ENCODE data around the gene ARHGAP26. TPM values are rescaled to one million over a fixed set of nuclear protein-coding genes. Genes with fewer than 3 reads are reported as not detected.
A peak's percentile ranks its signal among the peaks of the same experiment; 100 is the strongest.

ARHGAP26 gene
- total and polyA plus RNA-seq, 12 donors, result 7.5 to 45.8 (median 37.2) TPM

DNA sequence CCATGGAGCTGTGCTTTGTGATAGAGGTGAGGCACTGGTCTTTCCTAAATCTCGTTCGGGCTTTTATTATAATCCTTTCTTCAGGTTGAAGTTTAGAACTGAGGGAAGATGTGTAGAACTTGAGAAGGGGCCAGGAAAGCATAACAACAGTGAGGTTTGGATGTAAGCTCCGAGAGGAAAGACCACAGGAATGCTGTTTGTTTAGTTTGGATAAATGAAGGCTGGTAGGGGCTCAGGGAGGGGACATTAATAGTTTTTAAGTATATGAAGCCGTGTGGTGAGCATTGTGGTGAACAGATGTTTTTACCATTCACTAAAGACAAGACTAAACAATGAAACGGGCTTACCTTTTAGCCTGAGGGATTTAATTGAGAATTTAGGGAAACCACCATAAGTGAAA is 130.8 kb downstream of the ARHGAP26 start:
- H3K27ac ChIP-seq, result peak overlapping the region in 3 of 10 donors; percentile 66 to 74 (median 69)
- TF ChIP-seq CTCF (IDR thresholded peaks at IDR 0.05), result no peak

DNA sequence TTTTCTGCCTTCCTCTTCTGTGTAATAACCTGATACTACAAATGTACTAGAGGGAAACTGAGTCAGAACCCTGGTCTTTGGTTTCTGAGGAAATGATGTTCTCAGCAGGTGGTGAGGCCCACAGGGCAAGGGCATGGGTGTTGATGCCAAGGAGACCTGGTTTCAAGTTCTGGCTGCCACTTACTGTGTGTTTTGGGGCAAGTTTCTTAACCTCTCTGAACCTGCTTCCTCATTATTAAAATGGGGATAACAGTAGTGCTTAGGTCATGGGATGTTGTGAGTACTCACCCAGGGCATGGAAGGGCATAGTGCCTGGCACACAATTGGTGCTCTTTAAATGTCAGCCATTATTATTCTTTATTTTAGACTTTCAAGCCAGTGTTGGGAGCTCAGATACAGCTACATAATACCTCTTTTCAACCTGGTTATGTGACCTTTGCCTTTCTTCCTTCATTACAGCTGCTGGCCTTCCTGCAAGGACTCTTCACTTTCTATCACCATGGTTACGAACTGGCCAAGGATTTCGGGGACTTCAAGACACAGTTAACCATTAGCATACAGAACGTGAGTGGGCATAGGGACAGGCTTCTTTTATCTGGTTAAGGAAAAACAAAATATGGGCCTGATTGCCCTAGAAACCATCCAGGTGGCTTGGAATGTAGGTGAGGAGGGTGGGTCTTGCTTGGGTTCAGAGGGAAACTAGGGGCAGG is 131.5 kb downstream of the ARHGAP26 start:
- WGBS, 2 donors, result 55 to 71% methylated on average over 3 of the region's 3 CpGs

More for the DNA sequence above, 130.8 kb downstream of the ARHGAP26 start:
- intact Hi-C loops (cut with DNase I), result no loop called here
- WGBS, 2 donors, result 69 to 71% methylated on average over 5 of the region's 5 CpGs
- no peaks in the 10 kb centered on the region for H3K9me3 ChIP-seq
- ATAC-seq (no peak), DNase-seq (no peak)
- H3K4me3 ChIP-seq, result no peak overlapping the region
- peaks cover 0 to 44% (median 25%) of the 10 kb centered on the region in 9 donors for H3K4me1 ChIP-seq
- no peaks in the 10 kb centered on the region for H3K27me3 ChIP-seq
- peaks cover 0 to 73% (median 24%) of the 10 kb centered on the region in 9 donors for H3K36me3 ChIP-seq

GRCh38 chr5:142902186-142902965 is 132.2 kb downstream of the ARHGAP26 start:
- DNase-seq (peak in 1 of 2 donors; percentile 51), ATAC-seq (peak in 6 of 8 donors; percentile 9 to 68 (median 47))
- Histone ChIP-seq H3K4me1 (peaks cover 0 to 49% (median 33%) of the 10 kb centered on the region in 9 donors), H3K36me3 (peaks cover 0 to 73% (median 24%) of the 10 kb centered on the region in 9 donors), H3K27me3 (no peaks in the 10 kb centered on the region), H3K9me3 (no peaks in the 10 kb centered on the region), H3K27ac (peak overlapping the region in 9 of 10 donors; percentile 5 to 74 (median 48)), H3K4me3 (no peak overlapping the region)
- intact Hi-C loops (cut with DNase I), result no loop called here
- WGBS, 2 donors, result 59 to 68% methylated on average over 10 of the region's 10 CpGs
- no peak for TF ChIP-seq CTCF (IDR thresholded peaks at IDR 0.05)

More for the DNA sequence above, 131.5 kb downstream of the ARHGAP26 start:
- TF ChIP-seq CTCF (IDR thresholded peaks at IDR 0.05), result no peak
- Histone ChIP-seq H3K36me3 (peaks cover 0 to 73% (median 24%) of the 10 kb centered on the region in 9 donors), H3K4me3 (no peak overlapping the region), H3K9me3 (no peaks in the 10 kb centered on the region), H3K27me3 (no peaks in the 10 kb centered on the region), H3K4me1 (peaks cover 0 to 44% (median 26%) of the 10 kb centered on the region in 9 donors), H3K27ac (peak overlapping the region in 9 of 10 donors; percentile 5 to 74 (median 48))
- intact Hi-C loops (cut with DNase I), result no loop called here
- no peak for DNase-seq
- ATAC-seq, result peak in 1 of 8 donors; percentile 10

DNA sequence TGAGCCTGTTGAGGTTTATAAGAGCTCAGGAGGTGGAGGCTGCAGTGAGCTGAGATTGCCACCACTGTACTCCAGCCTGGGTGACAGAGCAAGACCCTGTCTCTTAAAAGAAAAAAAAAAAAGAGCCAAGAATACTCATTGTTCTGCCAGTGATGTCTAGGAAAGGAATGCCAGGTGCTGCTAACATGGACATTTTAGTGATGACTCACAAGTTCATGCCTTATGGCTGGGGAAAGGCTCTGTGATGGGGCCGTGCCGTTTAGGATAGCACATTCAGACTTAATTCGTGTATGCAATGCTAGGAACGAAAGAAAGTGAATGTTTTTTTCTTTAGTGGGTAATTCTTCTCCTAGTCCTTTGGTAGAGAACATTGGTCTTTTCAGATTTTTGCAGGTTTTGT is 134.2 kb downstream of the ARHGAP26 start:
- intact Hi-C loops (cut with DNase I), result no loop called here
- Histone ChIP-seq H3K9me3 (no peaks in the 10 kb centered on the region), H3K27me3 (no peaks in the 10 kb centered on the region), H3K27ac (no peak overlapping the region), H3K4me1 (peaks cover 0 to 58% (median 36%) of the 10 kb centered on the region in 9 donors), H3K36me3 (peaks cover 0 to 79% (median 29%) of the 10 kb centered on the region in 9 donors), H3K4me3 (no peak overlapping the region)
- DNase-seq (no peak), ATAC-seq (no peak)
- 93 to 97% methylated on average over 4 of the region's 4 CpGs for WGBS, 2 donors
- no peak for TF ChIP-seq CTCF (IDR thresholded peaks at IDR 0.05)

All from heart right ventricle (tissue), 16 donors.